NT2/D1 (cell line): ENCODE results near the gene EPB41L5.

Experiments
- YY1 ChIP-seq: IDR thresholded peaks from 2 replicates; pipeline ENCODE4 v1.6.1; 2011; ENCODE audit not compliant: insufficient read length, insufficient read depth
- ZNF274 ChIP-seq: IDR thresholded peaks from 2 replicates; pipeline ENCODE4 v1.6.1; 2011; ENCODE audit warnings: mild to moderate bottlenecking, low read depth, low read length

DNA sequence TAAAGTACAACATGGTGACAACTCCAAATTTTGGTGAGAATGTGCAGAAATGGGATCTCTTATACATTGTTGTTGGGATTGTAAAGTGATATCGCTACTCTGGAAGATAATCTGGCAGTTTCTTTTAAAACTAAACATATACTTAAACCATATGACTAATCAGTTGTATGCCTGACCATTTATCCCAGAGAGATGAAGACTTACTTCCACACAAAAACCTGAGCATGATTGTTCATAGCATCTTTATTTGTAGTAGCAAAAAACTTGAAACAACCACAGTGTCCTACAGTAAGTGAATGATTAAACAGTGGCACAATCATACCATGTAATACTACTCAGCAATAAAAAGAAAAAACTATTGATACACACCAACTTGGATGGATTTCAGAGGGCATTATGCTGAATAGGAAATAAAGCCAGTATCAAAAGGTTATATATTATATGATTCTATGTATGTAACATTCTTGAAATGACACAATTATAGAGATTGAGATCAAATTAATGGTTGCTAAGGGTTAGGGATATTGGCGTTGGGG, 47.3 kb downstream of the EPB41L5 start:
- TF ChIP-seq YY1 (no peak), ZNF274 (no peak)
